ENCODE data around the gene EFNB2. TPM values are rescaled to one million over a fixed set of nuclear protein-coding genes. Genes with fewer than 3 reads are reported as not detected.

EFNB2 gene
- total RNA-seq, 1 donor from 2014 or later: 79.4 TPM

DNA sequence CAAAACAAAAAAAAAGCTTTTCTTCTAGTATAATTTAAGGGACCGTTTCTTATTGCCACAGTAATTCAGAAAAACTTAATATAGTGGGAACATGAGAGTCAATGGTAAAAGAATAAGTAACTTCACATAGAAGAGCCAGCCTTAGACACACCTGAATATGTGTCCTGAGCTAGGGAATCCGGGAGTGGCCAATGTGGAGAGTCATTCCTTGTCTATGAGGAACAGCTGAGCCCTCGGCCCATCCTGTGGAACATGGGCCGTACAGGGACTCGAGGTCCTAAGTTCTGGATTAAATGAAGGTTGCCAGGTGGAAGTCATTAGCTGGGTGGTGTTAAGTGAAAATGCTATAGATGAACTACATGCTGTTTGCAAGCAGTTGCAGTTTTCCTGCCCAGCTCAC lies 32.2 kb downstream of the EFNB2 start:
- Mint-ChIP-seq H3K27ac (ENCODE audit: unreplicated experiment) (no peak overlapping the region), H3K36me3 (ENCODE audit: low read depth) (peaks cover 15% of the 10 kb centered on the region), H3K9me3 (no peaks in the 10 kb centered on the region), H3K4me3 (no peak overlapping the region), H3K27me3 (ENCODE audit: low read depth) (no peaks in the 10 kb centered on the region), H3K4me1 (peaks cover 74% of the 10 kb centered on the region)
- no peak for DNase-seq (ENCODE audit: low read depth, low spot score)
- TF ChIP-seq, protein P1, sequence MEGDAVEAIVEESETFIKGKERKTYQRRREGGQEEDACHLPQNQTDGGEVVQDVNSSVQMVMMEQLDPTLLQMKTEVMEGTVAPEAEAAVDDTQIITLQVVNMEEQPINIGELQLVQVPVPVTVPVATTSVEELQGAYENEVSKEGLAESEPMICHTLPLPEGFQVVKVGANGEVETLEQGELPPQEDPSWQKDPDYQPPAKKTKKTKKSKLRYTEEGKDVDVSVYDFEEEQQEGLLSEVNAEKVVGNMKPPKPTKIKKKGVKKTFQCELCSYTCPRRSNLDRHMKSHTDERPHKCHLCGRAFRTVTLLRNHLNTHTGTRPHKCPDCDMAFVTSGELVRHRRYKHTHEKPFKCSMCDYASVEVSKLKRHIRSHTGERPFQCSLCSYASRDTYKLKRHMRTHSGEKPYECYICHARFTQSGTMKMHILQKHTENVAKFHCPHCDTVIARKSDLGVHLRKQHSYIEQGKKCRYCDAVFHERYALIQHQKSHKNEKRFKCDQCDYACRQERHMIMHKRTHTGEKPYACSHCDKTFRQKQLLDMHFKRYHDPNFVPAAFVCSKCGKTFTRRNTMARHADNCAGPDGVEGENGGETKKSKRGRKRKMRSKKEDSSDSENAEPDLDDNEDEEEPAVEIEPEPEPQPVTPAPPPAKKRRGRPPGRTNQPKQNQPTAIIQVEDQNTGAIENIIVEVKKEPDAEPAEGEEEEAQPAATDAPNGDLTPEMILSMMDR (conservative IDR thresholded peaks at IDR 0.05): no peak

GRCh38 chr13:106500445-106500844 lies 35.0 kb downstream of the EFNB2 start:
- no peak overlapping the region for H3K27ac Mint-ChIP-seq (ENCODE audit: unreplicated experiment)
- no peak for DNase-seq (ENCODE audit: low read depth, low spot score)
- H3K4me1 Mint-ChIP-seq: peaks cover 72% of the 10 kb centered on the region
- TF ChIP-seq, protein P1 (conservative IDR thresholded peaks at IDR 0.05): no peak
- H3K4me3 Mint-ChIP-seq: no peak overlapping the region
- H3K27me3 Mint-ChIP-seq (ENCODE audit: low read depth): no peaks in the 10 kb centered on the region
- no peaks in the 10 kb centered on the region for H3K9me3 Mint-ChIP-seq
- H3K36me3 Mint-ChIP-seq (ENCODE audit: low read depth): peaks cover 19% of the 10 kb centered on the region

GRCh38 chr13:106499896-106500295 lies 35.6 kb downstream of the EFNB2 start:
- H3K4me1 Mint-ChIP-seq: peaks cover 73% of the 10 kb centered on the region
- H3K9me3 Mint-ChIP-seq: no peaks in the 10 kb centered on the region
- H3K4me3 Mint-ChIP-seq: no peak overlapping the region
- TF ChIP-seq, protein P1 (conservative IDR thresholded peaks at IDR 0.05): no peak
- H3K27ac Mint-ChIP-seq (ENCODE audit: unreplicated experiment): no peak overlapping the region
- peaks cover 20% of the 10 kb centered on the region for H3K36me3 Mint-ChIP-seq (ENCODE audit: low read depth)
- H3K27me3 Mint-ChIP-seq (ENCODE audit: low read depth): no peaks in the 10 kb centered on the region
- no peak for DNase-seq (ENCODE audit: low read depth, low spot score)

GRCh38 chr13:106499113-106499512 lies 36.3 kb downstream of the EFNB2 start:
- peak overlapping the region; percentile 59 for H3K27ac Mint-ChIP-seq (ENCODE audit: unreplicated experiment)
- H3K4me1 Mint-ChIP-seq: peaks cover 73% of the 10 kb centered on the region
- H3K27me3 Mint-ChIP-seq (ENCODE audit: low read depth): no peaks in the 10 kb centered on the region
- no peaks in the 10 kb centered on the region for H3K9me3 Mint-ChIP-seq
- H3K36me3 Mint-ChIP-seq (ENCODE audit: low read depth): peaks cover 23% of the 10 kb centered on the region
- DNase-seq (ENCODE audit: low read depth, low spot score): no peak
- TF ChIP-seq, protein P1 (conservative IDR thresholded peaks at IDR 0.05): no peak
- no peak overlapping the region for H3K4me3 Mint-ChIP-seq

- H3K4me1 Mint-ChIP-seq: peaks cover 76% of the 10 kb centered on the region
These were observed 36.9 kb downstream of the EFNB2 start for GRCh38 chr13:106498571-106498970.

More at GRCh38 chr13:106498571-106498970, 36.9 kb downstream of the EFNB2 start:
- Mint-ChIP-seq H3K36me3 (ENCODE audit: low read depth) (peaks cover 28% of the 10 kb centered on the region), H3K27me3 (ENCODE audit: low read depth) (no peaks in the 10 kb centered on the region), H3K27ac (ENCODE audit: unreplicated experiment) (peak overlapping the region; percentile 59), H3K4me3 (no peak overlapping the region), H3K9me3 (no peaks in the 10 kb centered on the region)
- DNase-seq (ENCODE audit: low read depth, low spot score): no peak
- TF ChIP-seq, protein P1 (conservative IDR thresholded peaks at IDR 0.05): no peak
